Hepatocyte (in vitro differentiated cells): ENCODE data around the gene NPAS2. TPM values are rescaled to one million over a fixed set of nuclear protein-coding genes. Genes with fewer than 3 reads are reported as not detected.

ENCODE experiments used
- DNase-seq: peaks from one replicate; pipeline ENCODE4 v3.0.0-alpha.2; 2016; ENCODE audit warnings: low spot score
- H2AFZ ChIP-seq: fragments of 200-600 bp; sonication (generic); 2 replicates; pipeline ENCODE4 v1.6.0; 2016; ENCODE audit warnings: antibody characterized with exemption, mild to moderate bottlenecking
- H3K27ac ChIP-seq: fragments of 200-600 bp; sonication (generic); 2 replicates; pipeline ENCODE4 v1.5.1; 2016; ENCODE audit warnings: mild to moderate bottlenecking
- H3K27me3 ChIP-seq: fragments of 200-600 bp; sonication (generic); 2 replicates; pipeline ENCODE4 v1.6.1; 2016
- H3K36me3 ChIP-seq: fragments of 200-600 bp; sonication (generic); replicated peaks from 2 replicates; pipeline ENCODE4 v1.5.1; 2016; ENCODE audit warnings: low read depth; ENCODE audit not compliant: insufficient read depth
- H3K4me1 ChIP-seq: fragments of 200-600 bp; sonication (generic); 2 replicates; pipeline ENCODE4 v1.5.1; 2016; ENCODE audit warnings: mild to moderate bottlenecking, moderate library complexity; ENCODE audit not compliant: insufficient read depth
- H3K4me2 ChIP-seq: fragments of 200-600 bp; sonication (generic); 2 replicates; pipeline ENCODE4 v1.6.0; 2016
- H3K4me3 ChIP-seq: fragments of 200-600 bp; sonication (generic); 2 replicates; pipeline ENCODE4 v1.5.1; 2016; ENCODE audit warnings: mild to moderate bottlenecking
- H3K79me2 ChIP-seq: fragments of 200-600 bp; sonication (generic); 2 replicates; pipeline ENCODE4 v1.6.0; 2017; ENCODE audit warnings: mild to moderate bottlenecking
- H3K9me2 ChIP-seq: fragments of 200-600 bp; sonication (generic); replicated peaks from 2 replicates; pipeline ENCODE4 v1.6.0; 2017; ENCODE audit warnings: mild to moderate bottlenecking; ENCODE audit not compliant: insufficient read depth
- H3K9me3 ChIP-seq: fragments of 200-600 bp; sonication (generic); 2 replicates; pipeline ENCODE4 v1.5.1; 2016; ENCODE audit warnings: low read depth, mild to moderate bottlenecking
- H4K20me1 ChIP-seq: fragments of 200-600 bp; sonication (generic); 2 replicates; pipeline ENCODE4 v1.6.0; 2016; ENCODE audit warnings: mild to moderate bottlenecking; ENCODE audit not compliant: insufficient read depth, poor library complexity, severe bottlenecking
- EZH2 ChIP-seq: fragments of 200-600 bp; sonication (generic); IDR thresholded peaks from 2 replicates; pipeline ENCODE4 v1.6.1; 2016; ENCODE audit warnings: antibody characterized with exemption, mild to moderate bottlenecking, borderline replicate concordance
- EZH2phosphoT487 ChIP-seq: fragments of 200-600 bp; sonication (generic); IDR thresholded peaks from one replicate; pipeline ENCODE4 v1.6.1; 2018; ENCODE audit warnings: antibody characterized with exemption, mild to moderate bottlenecking, low read depth, moderate library complexity; ENCODE audit not compliant: unreplicated experiment, severe bottlenecking
- WGBS: methylation state at CpG from one replicate; pipeline ENCODE4 v1.1.6; 2016; ENCODE audit warnings: low lambda C conversion rate; ENCODE audit errors: missing lambda C conversion rate; 5-methylcytosine and 5-hydroxymethylcytosine counted together
- polyA plus RNA-seq: library from polyadenylated mRNA; unstranded; fragments of >200 nt; fragmentation: Nextera tagmentation; extraction: Ambion mirVana; gene quantifications from 2 replicates; pipeline ENCODE4 v1.2.1, GENCODE V29; 2016
- total RNA-seq: library from RNA; depleted of rRNA; stranded (reverse); fragments of >200 nt; gene quantifications from 2 replicates; pipeline ENCODE4 v1.2.3, GENCODE V29; 2014
- TF ChIP-seq, protein P1 (sequence below): fragments of 200-600 bp; sonication (generic); IDR thresholded peaks from 2 replicates; pipeline ENCODE4 v1.5.1; 2016; ENCODE audit warnings: antibody characterized with exemption, mild to moderate bottlenecking; ENCODE audit not compliant: poor library complexity

Gene NPAS2
- total and polyA plus RNA-seq, 2 experiments from 2014 or later: 7.7 to 16.8 TPM

DNA sequence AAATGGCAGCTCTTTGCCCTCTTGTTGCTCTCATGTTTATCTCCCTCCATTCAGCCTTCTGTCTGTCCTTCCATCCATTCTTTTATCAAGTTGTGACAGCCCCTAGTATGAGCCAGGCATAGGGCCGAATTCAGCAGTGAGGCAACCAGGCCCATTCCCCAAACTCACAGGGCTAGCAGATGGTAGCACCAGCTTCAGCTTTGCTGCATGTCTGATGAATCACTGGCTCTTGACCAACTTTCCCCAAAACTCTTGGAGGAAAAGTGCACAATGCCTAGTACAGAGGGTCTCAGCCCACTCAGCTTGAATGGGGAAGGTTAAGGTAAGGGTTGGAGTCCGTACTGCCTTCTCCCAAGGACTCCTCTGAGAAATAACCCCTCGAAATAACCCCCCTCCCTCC lies 35.7 kb downstream of the NPAS2 start:
- H3K4me2 ChIP-seq: no peak overlapping the region
- no peaks in the 10 kb centered on the region for H3K36me3 ChIP-seq
- no peak overlapping the region for H3K4me3 ChIP-seq
- H3K27ac ChIP-seq: no peak overlapping the region
- H4K20me1 ChIP-seq: no peaks in the 10 kb centered on the region
- H3K9me2 ChIP-seq: no peaks in the 10 kb centered on the region
- H3K27me3 ChIP-seq: no peaks in the 10 kb centered on the region
- no peak for TF ChIP-seq EZH2phosphoT487
- TF ChIP-seq, protein P1, sequence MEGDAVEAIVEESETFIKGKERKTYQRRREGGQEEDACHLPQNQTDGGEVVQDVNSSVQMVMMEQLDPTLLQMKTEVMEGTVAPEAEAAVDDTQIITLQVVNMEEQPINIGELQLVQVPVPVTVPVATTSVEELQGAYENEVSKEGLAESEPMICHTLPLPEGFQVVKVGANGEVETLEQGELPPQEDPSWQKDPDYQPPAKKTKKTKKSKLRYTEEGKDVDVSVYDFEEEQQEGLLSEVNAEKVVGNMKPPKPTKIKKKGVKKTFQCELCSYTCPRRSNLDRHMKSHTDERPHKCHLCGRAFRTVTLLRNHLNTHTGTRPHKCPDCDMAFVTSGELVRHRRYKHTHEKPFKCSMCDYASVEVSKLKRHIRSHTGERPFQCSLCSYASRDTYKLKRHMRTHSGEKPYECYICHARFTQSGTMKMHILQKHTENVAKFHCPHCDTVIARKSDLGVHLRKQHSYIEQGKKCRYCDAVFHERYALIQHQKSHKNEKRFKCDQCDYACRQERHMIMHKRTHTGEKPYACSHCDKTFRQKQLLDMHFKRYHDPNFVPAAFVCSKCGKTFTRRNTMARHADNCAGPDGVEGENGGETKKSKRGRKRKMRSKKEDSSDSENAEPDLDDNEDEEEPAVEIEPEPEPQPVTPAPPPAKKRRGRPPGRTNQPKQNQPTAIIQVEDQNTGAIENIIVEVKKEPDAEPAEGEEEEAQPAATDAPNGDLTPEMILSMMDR: no peak
- no peak for TF ChIP-seq EZH2
- no peak for DNase-seq
- H3K9me3 ChIP-seq: no peaks in the 10 kb centered on the region
- no peaks in the 10 kb centered on the region for H3K4me1 ChIP-seq
- H3K79me2 ChIP-seq: peaks cover 26% of the 10 kb centered on the region
- 88% methylated on average over 3 of the region's 3 CpGs for WGBS
- H2AFZ ChIP-seq: no peak overlapping the region

DNA sequence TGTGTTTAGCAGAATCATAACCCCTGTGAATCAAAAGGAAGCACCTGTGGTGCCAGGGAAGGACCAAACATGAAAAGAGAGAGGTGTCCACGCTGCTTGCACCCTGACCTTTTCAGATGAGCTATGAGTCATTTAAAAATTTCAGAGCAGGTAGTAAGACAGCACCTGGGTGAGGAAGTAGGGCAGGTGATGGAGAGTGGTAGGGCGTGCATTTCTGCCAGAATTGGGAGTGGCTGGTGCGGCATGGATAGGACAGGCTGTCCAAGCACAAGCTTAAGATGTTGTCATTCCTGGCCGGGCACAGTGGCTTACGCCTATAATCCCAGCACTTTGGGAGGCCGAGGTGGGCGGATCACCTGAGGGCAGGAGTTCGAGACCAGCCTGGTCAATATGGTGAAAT lies 36.8 kb downstream of the NPAS2 start:
- Histone ChIP-seq H3K79me2 (peaks cover 34% of the 10 kb centered on the region), H3K9me2 (no peaks in the 10 kb centered on the region), H2AFZ (no peak overlapping the region), H3K9me3 (no peaks in the 10 kb centered on the region), H3K4me2 (no peak overlapping the region), H3K27me3 (no peaks in the 10 kb centered on the region), H3K4me1 (no peaks in the 10 kb centered on the region), H3K27ac (no peak overlapping the region), H4K20me1 (no peaks in the 10 kb centered on the region), H3K4me3 (no peak overlapping the region), H3K36me3 (no peaks in the 10 kb centered on the region)
- 85% methylated on average over 8 of the region's 8 CpGs for WGBS
- no peak for TF ChIP-seq EZH2
- TF ChIP-seq, protein P1: no peak
- TF ChIP-seq EZH2phosphoT487: no peak
- DNase-seq: no peak

DNA sequence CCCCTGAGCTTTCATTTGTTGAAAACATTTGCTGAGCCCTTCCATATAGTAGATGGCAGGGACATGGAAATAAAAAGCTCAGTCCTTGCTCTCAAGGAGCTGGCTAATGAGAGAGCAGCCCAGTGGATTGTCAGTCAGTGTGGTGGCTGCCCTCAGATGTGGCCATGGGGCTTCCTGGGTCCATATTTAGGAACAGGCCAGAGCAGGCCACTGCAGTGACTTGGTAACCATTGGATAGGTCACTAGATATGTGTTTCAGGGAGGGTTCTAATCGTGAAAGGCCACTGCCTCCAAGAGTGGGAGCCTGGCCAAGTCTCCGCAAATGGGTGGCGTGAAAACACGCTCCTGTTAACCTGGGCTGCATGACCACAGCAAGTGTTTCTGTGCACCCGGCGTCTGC lies 37.4 kb downstream of the NPAS2 start:
- H3K27ac ChIP-seq: no peak overlapping the region
- no peak for DNase-seq
- no peak overlapping the region for H2AFZ ChIP-seq
- no peaks in the 10 kb centered on the region for H3K9me3 ChIP-seq
- TF ChIP-seq EZH2 (no peak), EZH2phosphoT487 (no peak)
- TF ChIP-seq, protein P1: no peak
- H3K79me2 ChIP-seq: peaks cover 40% of the 10 kb centered on the region
- no peaks in the 10 kb centered on the region for H3K9me2 ChIP-seq
- no peaks in the 10 kb centered on the region for H3K36me3 ChIP-seq
- no peak overlapping the region for H3K4me2 ChIP-seq
- no peaks in the 10 kb centered on the region for H4K20me1 ChIP-seq
- no peak overlapping the region for H3K4me3 ChIP-seq
- H3K4me1 ChIP-seq: no peaks in the 10 kb centered on the region
- no peaks in the 10 kb centered on the region for H3K27me3 ChIP-seq
- 89% methylated on average over 6 of the region's 6 CpGs for WGBS

DNA sequence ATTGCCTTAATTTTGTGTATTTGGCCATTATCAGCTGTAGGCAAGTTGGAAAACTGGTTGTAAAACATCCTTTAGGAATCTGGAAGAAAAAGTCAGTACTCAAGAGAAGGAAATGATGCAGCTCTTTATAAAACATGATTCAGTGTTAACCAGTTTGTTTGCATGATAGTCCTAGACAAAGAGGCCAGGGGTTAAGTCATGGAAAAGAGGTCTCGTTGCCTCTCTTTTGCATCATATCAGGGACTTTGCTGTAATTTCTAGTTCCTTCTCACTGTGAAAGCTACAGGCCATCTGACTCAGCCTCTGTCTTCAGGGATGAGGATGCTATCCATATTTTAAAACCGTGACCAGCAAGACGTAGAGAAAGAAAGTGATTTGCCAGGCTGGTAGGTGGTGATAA lies 38.0 kb downstream of the NPAS2 start:
- 91% methylated on average over 3 of the region's 3 CpGs for WGBS

More for the DNA sequence above, 38.0 kb downstream of the NPAS2 start:
- Histone ChIP-seq H3K27me3 (no peaks in the 10 kb centered on the region), H4K20me1 (no peaks in the 10 kb centered on the region), H3K27ac (no peak overlapping the region), H3K36me3 (no peaks in the 10 kb centered on the region), H3K4me1 (no peaks in the 10 kb centered on the region), H3K4me2 (no peak overlapping the region), H3K4me3 (no peak overlapping the region), H3K9me2 (no peaks in the 10 kb centered on the region), H3K79me2 (peaks cover 43% of the 10 kb centered on the region), H2AFZ (no peak overlapping the region), H3K9me3 (no peaks in the 10 kb centered on the region)
- TF ChIP-seq, protein P1: no peak
- no peak for DNase-seq
